GM18498 (cell line): ENCODE measurements around the gene CYGB.
"Not testable (repeated sequence)": the region's sequence is repeated elsewhere in the genome, so short reads cannot be mapped to it uniquely, and the experiment has no call there.

Experiments used
- ATAC-seq: cut with Tn5 transposase; IDR thresholded peaks from one replicate; pipeline ENCODE4 v1.9.1; 2021; ENCODE audit warnings: mild to moderate bottlenecking, moderate library complexity; ENCODE audit not compliant: unreplicated experiment

CYGB gene

DNA sequence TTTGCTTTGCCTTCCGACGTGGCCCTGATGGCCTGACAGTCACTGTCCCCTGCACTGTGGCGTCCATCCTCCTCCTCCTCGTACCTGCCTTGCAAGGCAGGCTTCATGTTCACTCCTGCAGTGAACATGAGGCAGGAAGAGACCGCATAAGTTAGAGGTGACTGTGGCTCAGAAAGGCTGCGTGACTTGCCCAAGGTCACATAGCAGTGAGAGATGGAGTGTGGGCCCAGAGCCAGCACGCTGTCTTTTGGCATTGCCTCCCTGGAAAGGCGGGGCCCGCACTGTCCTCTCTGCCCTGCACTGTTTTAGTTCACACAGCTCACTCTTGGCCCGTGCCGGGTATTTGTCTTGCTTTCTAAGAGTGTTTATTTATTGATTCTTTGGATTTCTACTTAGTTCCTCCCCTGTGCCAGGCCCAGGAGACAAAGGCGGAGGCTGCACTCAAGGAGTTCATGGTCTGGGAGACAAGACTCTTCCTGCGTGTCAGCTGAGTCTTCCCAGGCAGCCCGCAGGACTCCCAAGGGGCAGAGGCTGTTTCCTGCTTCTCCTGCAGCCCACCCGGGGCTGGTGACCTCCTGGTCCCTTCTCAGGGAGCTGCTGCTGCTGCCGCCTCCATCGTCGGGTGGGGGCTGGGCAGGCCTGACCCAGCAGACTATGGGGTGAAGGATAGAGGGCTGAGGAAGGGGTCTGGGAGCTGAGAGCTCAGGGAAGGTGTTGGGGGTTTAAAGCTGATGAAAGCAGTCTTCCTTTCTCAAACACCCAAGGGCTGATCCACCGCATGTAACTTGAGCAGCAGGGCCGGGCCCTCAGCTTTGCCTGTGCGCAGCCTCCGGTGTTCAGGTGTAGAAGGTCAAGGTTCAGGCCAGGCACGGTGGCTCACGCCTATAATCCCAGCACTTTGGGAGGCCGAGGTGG, 12.7 kb downstream of the CYGB start:
- ATAC-seq: no peak

DNA sequence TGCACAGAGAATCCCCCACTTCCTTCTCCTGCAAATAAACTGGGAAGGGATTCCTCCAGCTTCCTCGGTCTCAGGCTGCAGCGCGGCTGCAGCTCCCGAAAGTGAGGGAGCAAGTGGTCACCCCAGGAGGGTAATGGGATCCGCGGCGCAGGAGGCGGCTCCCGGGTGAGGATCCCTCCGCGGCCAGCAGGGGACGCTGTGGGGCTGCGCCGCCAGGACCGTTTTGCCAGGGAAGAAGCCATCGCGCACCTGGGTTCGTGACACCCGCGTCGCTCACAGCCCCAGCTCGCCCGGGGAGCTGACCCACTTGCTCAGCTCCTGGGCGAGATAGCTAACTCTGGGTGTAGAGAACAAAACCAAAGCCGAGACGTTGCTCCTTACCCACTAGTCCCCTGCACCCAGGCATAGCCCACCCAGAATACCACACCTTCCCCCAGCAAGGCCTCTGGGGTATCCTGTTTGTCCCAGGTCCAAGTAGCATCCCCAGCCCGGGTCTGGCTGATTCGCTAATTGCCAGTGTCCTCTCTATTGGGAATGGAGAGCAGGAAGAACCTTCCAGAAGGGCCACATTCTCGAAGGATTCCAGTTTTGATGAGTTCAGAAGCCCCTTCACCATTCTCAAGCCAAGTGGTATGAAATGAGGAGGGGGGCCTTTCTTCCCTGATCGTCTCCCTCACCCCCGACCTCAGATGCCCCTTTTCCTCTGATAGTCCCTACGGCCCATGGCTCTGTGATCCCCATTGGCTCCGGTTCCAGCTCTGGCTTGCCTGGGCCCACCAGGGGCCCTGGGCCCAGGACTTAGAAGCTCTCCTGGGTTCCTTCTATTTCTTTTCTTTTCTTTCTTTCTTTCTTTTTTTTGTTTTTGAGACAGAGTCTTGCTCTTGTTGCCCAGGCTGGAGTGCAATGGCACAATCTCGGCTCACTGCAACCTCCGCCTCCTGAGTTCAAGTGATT, 14.1 kb downstream of the CYGB start:
- no peak for ATAC-seq

DNA sequence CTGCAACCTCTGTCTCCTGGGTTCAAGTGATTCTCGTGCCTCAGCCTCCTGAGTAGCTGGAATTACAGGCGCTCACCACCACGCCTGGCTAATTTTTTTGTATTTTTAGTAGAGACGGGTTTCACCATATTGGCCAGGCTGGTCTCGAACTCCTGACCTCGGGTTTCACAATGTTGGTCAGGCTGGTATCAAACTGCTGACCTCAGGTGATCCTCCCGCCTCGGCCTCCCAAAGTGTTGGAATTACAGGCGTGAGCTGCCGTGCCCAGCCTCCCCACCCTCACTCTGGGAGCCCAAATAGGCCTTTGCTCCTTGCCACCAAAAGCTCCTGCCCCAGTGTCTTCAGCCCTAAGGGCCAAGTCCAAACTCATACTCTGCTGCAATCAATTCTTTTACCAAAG, 15.8 kb downstream of the CYGB start:
- ATAC-seq: not testable (repeated sequence)

DNA sequence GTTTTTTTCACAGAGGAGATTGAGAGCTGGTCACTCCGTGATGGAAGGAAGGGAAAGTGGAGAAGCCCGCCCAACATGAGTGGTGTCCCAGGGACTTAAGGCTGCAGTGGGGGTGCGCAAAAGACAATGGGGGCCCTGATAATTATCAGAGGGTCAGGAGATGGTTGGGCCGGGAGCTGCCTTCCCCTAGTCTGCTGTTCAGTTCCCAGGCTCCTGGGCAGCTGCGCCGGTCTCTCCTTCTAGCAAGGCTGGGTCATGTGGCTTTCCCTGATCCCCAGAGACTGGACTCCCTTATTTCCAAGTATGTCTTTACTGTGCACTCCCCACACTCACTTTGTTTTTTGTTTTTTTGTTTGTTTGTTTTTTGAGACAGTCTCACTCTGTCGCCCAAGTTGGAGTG, 16.2 kb downstream of the CYGB start:
- ATAC-seq: no peak

DNA sequence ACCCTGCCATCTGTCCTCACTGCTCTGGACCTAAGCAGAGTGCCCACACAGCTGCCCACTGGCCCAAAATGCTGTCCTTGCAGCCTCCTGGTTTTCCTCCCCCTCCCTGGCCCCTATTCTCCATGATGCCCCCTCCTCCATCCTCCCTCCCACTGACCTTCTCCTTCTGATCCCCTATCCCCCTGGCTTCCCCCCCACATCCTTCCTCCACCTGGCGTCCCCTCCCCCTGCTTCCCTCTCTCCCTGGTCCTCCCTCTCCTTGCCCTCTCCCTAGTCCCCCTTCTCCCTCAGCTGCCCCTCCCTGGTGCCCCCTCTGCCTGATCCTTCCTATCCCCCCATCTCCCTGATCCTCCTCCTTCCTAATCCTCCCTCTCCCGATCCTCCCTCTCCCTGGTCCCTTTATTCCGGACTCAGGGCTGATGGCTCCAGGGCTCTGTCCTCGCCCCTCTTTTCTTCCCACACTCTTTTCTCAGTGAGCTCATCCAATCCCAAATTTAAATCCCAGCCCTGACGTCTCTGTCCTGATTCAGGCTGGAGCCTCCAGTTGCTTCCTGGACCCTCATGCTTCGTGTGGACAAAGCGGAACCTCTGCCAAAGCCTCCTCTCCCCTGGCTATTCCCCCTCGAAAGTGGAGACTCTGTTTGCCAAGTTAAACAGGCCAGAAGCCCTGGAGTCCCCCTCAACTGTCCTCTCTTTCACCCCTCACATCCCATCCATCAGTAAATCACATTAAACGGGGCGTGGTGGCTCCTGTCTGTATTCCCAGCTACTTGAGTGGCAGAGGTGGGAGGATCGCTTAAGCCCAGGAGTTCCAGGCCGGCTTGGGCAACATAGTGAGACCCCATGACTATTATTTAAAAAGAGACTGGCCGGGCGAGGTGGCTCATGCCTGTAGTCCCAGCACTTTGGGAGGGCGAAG, 18.2 kb downstream of the CYGB start:
- ATAC-seq: no peak

DNA sequence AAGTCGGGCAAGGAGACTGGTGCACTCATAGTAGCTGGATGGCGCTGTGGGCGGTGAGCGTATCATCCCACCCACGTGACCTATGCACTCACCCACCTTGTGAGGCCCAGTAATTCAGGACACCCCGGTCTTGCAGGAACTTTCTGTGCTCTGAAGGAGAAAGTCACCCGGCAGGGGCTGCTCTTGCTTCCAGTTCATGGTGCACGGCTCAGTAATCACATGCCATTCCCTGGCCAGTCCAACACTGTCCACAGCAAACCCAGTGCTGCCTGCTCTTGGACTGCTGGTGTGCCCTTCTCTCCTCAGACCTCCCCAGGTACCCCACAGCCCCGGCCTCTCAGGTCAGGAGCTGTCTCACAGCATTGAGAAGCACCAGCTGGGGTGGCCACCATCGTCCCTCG, 19.9 kb downstream of the CYGB start:
- ATAC-seq: no peak

DNA sequence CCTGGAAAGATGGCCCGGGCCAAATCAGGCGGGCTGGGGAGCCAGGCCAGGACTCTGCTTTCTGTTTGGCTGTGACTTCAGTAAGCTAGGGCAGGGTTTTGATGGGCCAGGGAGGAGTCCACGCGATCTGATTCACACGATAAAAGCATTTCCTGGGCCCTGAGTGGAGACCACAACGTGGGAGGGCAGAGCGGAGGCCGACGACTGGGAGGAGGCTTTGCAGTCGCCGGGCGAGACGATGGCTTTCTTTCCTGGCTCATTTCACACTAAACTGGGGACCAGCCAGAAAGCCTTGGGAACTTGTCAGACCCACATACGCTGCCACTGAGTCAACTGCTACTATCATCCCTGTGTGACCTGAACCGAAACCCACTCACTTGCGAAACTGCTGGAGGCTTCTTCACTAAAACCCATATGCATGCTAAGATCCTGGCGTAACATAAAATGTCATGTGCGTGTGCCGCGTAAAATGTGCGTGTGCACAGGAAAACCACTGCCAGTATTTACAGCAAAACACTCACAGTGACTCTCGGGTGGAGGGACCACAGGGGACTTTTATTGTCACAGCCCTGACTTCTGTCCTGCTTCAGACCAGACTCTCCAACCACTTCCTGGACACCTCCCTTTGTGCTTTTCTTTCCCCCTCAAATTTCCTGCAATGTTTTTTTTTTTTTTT, 22.1 kb downstream of the CYGB start:
- peak; percentile 61 for ATAC-seq

DNA sequence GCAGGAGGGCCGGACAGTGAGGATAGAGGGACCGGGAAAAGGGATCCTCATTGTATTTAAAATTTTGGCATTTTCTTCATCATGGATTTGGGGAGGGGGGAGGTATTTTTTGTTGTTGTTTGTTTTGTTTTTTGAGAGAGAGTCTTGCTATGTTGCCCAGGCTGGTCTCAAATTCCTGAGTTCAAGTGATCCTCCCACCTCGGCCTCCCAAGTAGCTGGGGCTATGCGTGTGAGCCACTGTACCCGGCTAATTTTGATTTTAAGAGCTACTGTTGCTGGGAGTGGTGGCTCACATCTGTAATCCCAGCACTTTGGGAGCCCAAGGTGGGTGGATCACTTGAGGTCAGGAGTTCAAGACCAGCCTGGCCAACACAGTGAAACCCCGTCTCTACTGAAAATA, 23.2 kb downstream of the CYGB start:
- not testable (repeated sequence) for ATAC-seq

DNA sequence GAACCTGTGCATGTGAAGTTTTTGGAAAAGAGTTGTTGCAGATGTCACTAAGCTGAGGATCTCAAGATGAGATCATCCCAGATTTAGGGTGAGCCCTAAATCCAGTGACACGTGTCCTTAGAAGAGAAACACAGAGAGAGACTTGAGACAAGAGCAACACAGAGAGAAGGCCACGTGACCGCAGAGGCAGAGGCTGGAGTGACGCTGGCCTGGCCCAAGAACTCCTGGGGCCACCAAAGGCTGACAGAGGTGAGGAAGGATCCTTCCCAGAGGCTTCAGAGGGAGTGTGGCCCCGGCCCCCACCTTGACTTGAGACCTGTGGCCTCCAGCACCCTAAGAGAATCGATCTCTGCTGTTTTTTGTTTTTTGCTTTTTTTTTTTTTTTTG, 24.2 kb downstream of the CYGB start:
- ATAC-seq: no peak

DNA sequence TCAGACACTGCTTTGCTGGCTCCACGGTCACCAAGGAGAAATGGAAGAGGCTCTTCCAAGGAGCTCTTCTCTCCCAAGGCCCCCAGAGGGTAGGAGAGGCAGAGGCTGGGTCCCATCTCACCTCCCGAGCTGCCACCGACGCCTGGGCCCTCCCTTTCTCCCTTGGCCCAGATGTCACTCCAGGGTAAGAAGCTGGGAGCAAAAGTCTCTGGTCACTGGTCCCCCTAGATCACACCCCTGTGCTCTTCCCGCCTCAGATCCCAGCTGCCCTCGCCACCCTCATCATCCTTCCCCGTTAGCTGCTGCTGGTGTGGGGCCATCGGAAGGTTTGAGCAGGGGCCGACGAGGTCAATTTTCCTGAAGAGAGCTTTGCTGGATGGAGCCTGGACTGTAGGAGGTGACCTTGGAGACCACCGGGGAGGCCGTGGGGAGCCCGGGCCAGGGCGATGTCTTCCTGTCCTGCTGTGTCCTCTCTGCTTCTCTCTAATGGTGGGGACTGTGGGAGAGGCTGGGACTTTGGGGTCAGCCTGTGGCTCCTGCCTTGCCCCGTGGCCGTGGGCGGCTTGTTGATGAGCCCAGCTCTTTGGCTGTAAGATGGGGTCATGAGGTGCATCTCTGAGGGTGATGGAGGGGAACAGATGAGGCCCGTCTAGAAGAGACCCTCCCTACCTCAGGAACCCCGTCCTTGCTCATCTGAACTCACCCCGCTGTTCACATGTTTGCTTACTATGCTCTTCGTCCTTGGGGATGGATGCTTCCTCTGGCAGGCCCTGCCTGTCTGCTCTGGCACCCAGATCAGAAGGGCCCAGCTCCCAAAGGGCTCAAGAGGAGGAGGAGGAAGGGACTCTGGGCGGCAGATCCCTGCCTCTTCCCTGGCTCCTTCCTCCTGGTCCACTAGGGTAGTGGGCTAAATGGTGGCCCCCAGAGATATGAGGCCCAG, 24.9 kb downstream of the CYGB start:
- ATAC-seq: no peak

DNA sequence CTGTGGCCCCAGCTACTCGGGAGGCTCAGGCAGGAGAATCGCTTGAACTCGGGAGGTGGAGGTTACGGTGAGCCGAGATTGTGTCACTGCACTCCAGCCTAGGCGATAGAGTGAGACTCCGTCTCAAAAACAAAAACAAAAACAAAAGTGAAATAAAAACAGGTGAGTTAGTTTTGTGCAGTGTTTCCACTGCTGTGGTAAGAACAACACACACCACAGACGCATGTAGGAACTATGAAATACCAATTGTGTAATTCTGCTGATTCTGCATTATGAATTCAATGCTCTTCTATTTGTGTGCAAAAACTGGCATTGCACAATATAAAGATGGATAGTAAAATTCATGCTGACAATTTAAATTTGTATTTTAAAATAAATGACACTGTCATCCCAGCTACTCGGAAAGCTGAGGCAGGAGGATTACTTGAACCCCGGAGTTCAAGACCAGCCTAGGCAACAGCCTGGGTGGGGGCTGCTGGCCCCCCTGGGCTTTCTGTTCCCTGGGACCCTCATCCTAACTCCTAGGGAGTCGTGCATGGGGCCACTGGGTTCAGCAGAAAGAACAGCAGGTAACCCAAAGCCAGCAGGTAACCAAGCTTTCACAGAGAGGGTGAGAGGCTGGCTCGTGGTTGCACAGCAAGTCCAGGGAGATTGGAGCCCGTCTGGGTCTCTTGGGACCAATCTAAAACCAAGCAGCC, 25.7 kb downstream of the CYGB start:
- no peak for ATAC-seq

DNA sequence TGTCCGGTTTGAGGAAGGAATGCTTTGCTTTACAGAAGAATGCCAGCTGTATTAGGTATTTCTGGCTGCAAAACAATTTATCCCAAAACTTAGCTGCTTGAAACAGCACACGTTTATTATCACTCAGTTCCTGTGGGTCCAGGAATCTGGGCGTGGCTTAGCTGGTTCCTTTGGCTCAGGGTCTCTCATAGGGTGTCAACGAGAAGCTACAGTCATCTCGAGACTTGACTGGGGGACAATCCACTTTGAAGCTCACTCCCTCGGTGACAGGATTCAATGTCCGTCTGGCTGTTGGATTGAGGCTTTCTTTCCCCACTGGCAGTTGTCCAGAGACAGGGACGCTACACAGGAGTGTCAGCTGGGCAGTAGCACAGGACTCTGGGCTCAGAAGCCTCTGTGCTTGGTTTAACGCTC, 26.7 kb downstream of the CYGB start:
- ATAC-seq: no peak

DNA sequence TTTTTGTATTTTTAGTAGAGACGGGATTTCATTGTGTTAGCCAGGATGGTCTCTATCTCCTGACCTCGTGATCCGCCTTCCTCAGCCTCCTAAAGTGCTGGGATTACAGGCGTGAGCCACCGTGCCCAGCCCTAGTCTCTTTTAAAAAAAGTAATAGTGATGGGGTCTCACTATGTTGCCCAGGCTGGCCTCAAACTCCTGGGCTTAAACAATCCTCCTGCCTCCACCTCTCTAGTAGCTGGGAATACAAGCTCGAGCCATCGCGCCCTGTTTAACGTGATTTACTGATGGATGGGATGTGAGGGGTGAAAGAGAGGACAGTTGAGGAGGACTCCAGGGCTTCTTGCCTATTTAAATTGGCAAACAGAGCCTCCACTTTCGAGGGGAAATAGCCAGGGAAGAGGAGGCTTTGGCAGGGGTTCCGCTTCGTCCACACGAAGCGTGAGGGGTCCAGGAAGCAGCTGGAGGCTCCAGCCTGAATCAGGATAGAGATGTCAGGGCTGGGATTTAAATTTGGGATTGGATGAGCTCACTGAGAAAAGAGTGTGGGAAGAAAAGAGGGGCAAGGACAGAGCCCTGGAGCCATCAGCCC, 28.9 kb downstream of the CYGB start:
- not testable (repeated sequence) for ATAC-seq

DNA sequence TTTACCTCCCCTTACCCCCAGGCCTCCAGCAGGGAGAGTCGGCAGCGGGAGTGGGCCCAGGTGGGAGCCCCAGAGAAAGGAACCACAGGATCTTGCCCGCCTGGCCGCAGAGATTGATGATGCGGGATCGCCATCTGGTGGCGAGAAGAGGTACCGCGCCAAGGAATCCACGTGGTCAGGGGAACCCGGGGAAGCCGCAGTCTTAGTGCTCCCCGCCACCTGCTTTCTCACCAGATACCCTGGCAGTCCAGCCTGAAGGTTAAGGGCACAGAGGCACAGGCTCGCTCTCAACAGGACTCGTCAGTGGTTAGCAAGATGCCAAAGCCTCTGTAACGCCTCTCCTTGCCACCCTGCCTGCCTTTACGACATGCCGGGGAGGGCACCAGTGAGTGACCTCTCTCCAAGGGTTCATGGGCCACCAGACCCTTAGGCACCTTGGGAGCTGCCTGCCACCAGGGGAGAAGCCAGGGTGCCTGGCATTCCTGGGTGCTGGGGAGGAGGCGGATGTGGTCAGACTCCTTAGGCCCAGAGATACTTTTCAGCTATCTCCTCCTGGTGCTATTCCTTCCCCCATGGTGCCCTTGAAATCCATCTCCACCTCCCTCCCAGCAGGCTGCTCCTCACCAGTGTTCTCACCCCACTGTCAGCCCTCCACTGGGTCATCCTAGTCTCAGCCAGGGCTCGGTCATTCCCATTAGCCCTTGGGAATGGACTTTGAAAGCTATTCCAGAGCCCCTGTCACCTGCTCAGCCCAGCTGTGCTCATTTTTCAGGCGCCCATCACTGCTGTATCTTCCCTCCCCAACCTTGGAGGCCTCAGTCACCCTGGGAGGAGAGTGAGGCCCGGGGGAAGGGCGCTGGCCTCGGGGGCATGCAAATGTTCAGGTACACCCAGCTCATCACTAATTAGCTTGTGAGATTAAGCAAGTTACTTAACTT, 30.8 kb downstream of the CYGB start:
- ATAC-seq: no peak

DNA sequence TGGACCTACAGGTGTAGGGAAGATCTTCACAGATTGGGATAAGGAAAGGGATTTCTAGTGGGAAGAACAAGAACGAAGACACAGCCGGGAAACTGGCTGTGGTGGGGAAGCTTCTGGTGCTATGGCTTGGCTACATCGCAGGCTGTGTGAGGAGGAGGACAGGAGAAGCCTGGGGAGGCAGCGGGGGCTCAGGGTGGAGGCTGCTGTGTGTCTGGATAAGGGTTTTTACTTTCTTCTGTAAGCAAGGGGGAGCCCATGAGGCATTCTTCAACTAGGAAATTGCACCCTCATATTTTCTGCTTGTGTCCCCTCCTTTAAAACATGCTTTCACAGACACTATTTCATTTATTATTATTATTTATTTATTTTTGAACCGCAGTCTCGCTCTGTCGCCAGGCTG, 33.4 kb downstream of the CYGB start:
- no peak for ATAC-seq

DNA sequence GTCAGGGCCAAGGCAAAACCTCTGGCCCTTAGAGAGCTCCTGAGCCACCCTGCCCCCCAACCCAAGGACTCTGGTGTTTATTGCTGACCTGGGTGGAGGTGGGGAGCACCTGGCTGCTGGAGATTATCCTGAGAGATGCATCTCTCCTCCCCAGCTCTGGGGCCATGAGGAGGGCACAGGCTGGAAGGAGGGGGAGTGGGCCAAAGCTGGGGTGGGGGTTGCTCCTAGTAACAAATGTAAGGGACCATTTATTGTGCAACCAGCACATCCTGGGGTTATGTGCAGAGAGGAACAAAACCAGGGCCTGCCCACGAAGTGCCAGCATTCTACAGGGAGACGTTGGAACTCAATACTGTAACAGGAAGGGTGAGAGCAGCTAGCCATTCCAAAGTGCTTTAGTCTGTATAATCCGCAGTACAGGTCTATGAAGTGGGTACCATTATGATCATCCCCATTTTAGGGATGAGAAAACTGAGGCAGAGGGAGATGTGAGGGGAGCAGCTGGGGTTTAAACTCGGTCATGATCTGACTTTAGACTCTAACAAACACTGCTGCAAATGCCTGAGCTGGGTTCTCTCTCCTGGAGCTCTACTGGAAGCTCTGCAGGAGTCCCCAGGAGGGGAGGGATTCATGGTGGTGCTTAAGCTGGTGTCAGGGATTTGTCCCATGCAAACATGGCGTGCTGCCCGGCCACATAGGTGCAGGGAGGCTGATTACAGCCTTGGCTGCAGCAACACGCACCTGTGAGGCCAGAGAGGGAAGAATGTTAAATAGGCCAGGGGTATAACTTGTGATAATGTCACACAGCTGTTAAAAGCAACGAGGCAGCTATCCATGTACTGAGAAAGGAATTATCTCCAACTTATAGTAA, 34.9 kb downstream of the CYGB start:
- no peak for ATAC-seq
